ENCODE results near the gene CLEC6A.

GRCh38 chr12:8455271-8455670 is 491 bp upstream of the CLEC6A start:
- TF ChIP-seq, protein P1, sequence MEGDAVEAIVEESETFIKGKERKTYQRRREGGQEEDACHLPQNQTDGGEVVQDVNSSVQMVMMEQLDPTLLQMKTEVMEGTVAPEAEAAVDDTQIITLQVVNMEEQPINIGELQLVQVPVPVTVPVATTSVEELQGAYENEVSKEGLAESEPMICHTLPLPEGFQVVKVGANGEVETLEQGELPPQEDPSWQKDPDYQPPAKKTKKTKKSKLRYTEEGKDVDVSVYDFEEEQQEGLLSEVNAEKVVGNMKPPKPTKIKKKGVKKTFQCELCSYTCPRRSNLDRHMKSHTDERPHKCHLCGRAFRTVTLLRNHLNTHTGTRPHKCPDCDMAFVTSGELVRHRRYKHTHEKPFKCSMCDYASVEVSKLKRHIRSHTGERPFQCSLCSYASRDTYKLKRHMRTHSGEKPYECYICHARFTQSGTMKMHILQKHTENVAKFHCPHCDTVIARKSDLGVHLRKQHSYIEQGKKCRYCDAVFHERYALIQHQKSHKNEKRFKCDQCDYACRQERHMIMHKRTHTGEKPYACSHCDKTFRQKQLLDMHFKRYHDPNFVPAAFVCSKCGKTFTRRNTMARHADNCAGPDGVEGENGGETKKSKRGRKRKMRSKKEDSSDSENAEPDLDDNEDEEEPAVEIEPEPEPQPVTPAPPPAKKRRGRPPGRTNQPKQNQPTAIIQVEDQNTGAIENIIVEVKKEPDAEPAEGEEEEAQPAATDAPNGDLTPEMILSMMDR (IDR thresholded peaks at IDR 0.05 in 2 of 3, conservative IDR thresholded peaks at IDR 0.05 in 1 of 3; ENCODE audit: borderline replicate concordance in 1 of 3, insufficient read depth in 1 of 3, low read depth in 2 of 3, low read length in 2 of 3): no peak
- TF ChIP-seq POLR2A (IDR thresholded peaks at IDR 0.05; ENCODE audit: borderline replicate concordance, extremely low read depth, insufficient read depth, insufficient read length): no peak
- TF ChIP-seq ELF1 (IDR thresholded peaks at IDR 0.05; ENCODE audit: borderline replicate concordance, low read depth): no peak
- no peak for TF ChIP-seq CEBPB (IDR thresholded peaks at IDR 0.05; ENCODE audit: low read depth)
- TF ChIP-seq REST (IDR thresholded peaks at IDR 0.05; ENCODE audit: low read depth): no peak
- TF ChIP-seq POLR2AphosphoS5 (IDR thresholded peaks at IDR 0.05; ENCODE audit: low read depth, low read length): no peak
- TF ChIP-seq SRF (IDR thresholded peaks at IDR 0.05; ENCODE audit: low read depth): no peak
- TF ChIP-seq JUND (IDR thresholded peaks at IDR 0.05): no peak
- TF ChIP-seq, protein P2, sequence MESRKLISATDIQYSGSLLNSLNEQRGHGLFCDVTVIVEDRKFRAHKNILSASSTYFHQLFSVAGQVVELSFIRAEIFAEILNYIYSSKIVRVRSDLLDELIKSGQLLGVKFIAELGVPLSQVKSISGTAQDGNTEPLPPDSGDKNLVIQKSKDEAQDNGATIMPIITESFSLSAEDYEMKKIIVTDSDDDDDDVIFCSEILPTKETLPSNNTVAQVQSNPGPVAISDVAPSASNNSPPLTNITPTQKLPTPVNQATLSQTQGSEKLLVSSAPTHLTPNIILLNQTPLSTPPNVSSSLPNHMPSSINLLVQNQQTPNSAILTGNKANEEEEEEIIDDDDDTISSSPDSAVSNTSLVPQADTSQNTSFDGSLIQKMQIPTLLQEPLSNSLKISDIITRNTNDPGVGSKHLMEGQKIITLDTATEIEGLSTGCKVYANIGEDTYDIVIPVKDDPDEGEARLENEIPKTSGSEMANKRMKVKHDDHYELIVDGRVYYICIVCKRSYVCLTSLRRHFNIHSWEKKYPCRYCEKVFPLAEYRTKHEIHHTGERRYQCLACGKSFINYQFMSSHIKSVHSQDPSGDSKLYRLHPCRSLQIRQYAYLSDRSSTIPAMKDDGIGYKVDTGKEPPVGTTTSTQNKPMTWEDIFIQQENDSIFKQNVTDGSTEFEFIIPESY (IDR thresholded peaks at IDR 0.05; ENCODE audit: extremely low read depth, insufficient replicate concordance, low read length): no peak

Data from HCT116 (cell line).